GM18867 (cell line): ENCODE data around the gene ZNF839.
"Not testable (repeated sequence)": the region's sequence is repeated elsewhere in the genome, so short reads cannot be mapped to it uniquely, and the experiment has no call there.

Experiments used
- ATAC-seq: cut with Tn5 transposase; IDR thresholded peaks from one replicate; pipeline ENCODE4 v1.9.1; 2021; ENCODE audit warnings: mild to moderate bottlenecking, moderate library complexity; ENCODE audit not compliant: unreplicated experiment

ZNF839 gene

DNA sequence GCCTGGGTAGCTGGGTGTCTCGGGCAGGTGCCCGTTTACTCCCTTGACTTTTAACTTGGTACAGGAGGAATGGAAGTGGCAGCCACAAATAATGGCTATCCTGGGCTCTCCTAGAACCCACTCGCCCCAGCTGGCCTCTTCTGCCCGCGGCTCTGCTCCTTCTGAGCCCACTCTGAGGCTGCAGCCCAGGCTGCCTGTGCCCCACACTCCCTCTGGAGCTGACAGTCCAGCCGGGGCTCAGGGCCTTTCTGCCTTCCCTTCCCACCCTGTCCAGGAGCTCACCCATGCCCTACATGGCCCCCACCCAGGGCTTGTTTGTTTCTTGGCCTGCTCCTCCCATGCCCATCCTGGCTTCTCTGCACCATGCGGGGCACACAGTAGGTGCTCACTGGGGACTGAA, 15.6 kb downstream of the ZNF839 start:
- no peak for ATAC-seq

DNA sequence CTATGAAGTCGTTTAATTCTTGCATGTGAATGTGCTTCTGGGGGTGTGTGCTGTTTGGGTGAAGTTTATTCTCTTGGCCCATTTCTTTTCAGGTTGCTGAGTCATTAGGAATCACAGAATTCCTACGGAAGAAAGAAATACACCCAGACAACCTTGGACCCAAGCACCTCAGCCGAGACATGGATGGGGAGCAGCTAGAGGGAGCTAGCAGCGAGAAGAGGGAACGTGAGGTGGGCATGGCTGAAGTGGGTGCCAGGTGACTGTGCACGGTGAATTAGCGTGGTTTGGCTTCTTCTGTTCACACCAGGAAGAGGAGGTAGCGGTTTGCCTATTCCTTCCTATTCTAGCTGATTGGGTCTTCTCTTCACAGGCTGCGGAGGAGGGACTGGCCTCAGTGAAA, 19.2 kb downstream of the ZNF839 start:
- ATAC-seq, result no peak

DNA sequence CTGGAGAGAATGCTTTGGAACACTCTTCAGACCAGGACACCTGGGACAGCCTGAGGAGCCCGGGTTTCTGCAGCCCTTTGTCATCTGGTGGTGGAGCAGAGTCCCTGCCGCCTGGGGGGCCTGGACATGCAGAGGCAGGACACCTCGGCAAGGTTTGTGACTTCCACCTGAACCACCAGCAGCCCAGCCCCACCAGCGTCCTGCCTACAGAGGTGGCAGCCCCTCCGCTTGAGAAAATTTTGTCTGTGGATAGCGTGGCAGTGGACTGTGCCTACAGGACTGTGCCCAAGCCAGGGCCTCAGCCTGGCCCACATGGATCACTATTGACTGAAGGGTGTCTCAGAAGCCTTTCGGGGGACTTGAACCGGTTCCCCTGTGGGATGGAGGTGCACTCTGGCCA, 22.0 kb downstream of the ZNF839 start:
- no peak for ATAC-seq

DNA sequence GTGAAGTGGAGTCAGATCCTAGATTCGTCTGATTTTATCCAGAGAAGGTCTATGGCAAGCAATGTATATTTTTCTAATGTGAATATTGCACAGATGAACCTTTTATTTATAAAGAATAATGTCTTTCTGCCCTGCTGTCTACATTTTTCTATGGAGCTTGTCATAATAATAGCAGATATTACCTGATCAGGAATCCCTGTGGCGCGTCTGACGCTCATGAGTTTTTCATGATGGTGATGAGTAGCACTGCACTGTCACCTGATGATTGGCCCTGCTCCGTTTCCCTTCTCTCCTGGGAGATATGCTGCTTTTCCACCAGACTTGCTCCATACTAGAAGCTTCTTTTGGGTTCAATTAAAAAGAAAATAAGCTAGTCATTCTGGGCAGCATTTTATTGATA, 22.7 kb downstream of the ZNF839 start:
- no peak for ATAC-seq

DNA sequence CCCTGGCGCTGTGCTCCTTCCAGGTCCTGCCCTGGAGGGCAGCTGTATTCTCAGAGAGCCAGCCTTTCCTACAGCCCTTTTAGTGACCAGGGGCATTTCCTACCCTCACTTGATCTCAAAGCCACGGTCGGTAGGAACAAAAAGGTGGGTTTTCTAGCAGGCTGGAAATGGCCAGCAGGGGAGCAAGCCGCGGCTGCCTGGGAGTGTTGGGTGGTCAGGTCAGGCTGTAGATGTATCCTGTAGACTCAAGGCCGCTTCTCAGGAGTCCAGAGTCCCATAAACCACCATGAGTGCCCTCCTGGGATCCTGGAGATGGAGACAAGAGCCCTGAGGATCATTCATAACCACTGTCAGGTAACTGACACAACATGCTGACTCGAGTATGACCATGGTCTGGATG, 24.5 kb downstream of the ZNF839 start:
- ATAC-seq, result no peak

DNA sequence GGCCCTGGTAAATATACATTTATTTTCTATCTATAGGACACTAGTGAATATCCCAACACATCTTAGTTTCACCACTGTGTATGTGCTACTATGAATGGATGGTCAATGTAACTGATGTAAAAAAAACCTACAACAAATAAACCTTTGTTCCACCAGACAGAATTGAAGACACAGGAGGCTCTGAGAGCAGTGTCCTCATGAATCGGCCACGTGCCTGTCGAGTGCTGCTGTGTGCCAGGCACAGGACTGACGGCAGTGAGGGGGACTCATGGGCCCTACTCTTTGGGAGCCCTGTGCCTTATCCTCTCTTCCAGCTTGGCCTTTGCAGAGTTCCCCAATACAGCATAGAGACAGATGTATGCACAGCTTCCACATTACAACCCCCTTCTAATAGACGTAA, 24.9 kb downstream of the ZNF839 start:
- no peak for ATAC-seq

DNA sequence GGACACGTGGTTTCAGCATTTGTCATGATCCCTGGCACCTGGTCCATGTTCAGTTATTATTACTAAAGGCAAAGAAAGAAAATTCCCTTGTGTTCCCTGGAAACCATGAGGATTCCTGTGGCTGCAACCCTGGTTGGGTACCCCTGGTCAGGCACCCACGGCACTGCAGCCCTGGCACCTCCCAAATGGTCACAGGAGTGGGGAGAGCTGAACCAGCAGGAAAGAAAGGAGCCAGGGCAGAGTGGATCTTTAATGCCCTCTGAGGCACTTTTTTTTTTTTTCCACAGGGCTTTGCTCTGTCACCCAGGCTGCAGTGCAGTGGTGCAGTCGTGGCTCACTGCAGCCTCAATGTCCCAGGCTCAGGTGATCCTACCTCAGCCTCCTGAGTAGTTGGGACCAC, 25.7 kb downstream of the ZNF839 start:
- ATAC-seq, result no peak

DNA sequence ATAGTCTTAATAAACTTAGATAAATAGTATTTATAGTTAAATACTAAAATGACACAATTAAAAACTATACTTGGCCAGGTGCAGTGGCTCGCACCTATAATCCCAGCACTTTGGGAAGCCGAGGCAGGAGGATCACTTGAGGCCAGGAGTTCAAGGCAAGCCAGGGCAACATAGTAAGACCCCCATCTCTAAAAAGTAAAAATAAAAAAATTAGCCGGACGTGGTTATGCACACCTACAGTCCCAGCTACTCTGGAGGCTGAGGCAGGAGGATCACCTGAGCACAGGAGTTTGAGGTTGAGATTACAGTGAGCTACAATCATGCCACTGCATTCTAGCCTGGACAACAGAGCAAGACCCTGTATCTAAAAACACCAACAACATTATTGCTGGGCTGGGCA, 27.1 kb downstream of the ZNF839 start:
- ATAC-seq, result no peak

DNA sequence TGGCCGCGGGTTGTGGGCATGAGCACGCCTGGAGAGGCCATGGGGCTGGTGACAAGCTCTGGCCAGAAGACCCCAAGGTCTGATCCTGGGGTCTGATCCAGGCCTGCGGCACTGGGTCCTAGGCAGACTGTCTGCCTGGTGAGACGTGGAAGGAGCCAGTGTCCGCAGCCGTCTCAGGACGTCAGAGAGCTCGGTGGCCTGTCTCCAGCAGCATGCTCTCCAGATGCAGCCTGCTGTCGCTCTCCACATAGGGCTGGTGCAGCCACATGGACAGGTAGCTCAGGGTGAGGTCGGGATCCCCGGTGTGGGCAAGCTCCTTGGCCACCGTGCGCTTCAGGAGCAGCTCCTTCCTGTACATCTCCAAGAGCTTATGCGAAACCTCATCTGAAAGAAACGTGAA, 28.8 kb downstream of the ZNF839 start:
- ATAC-seq, result no peak

DNA sequence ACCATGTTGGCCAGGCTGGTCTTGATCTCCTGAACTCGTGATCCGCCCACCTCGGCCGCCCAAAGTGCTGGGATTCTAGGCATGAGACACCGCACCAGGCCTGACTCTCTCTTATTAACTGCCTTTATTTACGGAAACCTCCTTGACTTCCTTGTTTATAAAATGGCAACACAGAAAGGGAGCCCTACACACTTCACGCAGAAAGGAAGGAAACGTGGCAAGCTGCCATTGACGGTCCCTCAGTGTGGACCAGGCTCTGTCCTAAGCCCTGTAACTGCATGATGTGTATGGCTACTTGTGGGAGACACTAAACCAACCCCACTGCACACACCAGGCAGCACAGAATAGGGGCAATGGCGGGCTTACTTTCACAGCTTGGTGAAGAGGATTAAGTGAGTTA, 31.5 kb downstream of the ZNF839 start:
- ATAC-seq, result no peak

DNA sequence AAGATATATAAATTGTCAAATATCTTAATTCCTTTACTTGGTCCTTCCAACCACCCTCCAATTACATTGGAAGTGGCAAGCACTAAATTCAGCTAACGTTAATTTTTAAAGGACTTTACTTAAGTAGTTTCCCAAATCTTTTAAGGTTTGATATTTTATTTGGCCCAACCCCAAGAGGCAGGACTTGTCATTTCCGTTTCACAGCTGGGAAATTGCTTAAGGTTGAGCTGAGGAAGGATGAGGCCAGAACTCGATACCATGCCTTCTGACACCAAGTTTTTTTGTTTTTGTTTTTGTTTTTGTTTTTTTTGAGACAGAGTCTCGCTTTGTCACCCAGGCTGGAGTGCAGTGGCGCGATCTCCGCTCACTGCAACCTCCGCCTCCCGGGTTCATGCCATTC, 32.0 kb downstream of the ZNF839 start:
- ATAC-seq, result not testable (repeated sequence)

DNA sequence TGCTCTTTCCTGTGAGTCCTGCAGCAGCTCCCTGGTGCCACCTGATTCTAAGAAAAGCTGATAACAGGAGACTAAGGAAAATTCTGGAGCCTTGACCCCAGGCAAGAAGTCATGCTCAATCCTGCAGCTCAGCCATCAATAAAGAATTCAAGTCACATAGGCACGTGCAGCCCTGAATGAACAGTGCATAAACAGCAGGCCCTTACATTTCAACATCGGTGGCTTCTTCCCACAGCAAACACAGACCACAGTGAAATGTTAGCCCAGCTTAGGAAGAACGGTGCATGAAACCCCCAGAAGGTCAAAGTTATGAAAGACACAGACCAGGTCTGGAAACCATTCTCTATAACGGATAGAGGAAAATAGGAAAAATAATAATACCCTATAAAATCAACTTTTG, 32.7 kb downstream of the ZNF839 start:
- ATAC-seq, result no peak

DNA sequence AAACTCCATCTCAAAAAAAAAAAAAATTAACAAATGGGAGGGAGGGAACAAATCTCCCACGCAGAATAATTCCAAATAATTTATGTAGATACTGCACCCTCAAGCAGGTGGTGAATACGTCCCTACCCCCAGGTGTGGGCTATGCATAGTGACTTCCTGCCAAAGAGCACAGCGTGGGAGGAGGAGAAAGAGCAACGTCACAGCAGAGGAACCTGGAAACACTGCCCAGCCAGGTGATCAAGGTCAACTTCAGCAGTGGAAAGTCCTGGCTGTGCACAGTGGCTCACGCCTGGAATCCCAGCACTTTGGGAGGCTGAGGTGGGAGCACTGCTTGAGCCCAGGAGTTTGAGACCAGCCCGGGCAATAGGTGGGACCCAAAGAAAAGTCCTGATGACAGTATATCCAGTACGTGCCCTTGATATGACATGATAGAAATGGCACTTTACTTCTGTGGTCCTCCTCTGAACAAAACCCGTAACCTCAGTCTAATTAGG, 33.6 kb downstream of the ZNF839 start:
- no peak for ATAC-seq

DNA sequence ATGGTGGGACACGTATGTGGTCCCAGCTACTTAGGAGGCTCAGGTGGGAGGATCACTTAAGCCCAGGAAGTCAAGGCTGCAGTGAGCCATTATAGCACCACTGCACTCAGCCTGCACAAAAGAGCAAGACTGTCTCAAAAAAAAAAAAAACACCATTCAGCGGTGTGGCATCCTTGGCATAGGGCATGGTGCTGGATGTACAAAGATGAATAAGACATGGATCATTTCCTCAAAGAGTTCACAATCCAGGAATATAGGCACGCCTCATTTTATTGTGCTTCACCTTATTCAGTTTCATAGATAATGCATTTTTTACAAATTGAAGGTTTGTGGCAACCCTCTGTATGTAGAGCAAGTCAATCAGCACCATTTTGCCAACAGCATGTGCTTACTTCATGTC, 36.7 kb downstream of the ZNF839 start:
- no peak for ATAC-seq

DNA sequence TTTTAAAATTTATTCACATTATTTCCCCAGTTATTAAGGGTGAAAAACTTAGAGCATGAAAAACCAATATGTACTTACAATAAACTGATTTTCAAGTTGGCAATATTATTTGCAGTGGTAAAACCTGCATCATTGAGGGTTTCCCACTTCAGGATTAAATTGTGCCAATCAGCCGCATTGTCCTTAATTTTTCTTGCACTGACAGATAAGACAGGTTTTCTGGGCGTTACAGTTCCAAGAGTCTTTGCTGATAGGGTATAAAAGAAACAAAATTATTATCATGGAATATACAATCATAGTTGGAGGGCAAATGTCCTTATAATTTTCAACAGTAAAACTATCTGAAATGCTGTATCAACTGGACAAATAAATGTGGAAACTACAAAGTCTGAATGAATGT, 39.8 kb downstream of the ZNF839 start:
- no peak for ATAC-seq

DNA sequence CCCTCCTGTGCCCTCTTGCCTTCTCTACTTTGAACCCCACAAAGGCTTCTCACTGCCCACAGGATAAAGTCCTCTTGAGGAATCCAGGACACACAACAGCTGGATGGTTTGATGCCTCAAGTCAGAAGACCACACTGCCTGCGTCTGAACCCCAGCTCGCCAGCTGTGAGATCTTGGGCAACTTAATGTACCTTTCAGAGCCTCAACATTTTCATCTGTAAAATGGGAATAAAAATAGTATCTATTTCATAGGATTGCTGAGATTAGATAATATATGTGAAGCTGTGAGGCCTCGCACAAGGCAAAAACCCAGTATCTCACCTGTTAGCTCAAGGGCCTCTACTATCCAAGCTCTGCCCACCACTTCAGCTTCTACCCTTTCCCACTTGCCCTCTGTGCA, 40.8 kb downstream of the ZNF839 start:
- no peak for ATAC-seq

DNA sequence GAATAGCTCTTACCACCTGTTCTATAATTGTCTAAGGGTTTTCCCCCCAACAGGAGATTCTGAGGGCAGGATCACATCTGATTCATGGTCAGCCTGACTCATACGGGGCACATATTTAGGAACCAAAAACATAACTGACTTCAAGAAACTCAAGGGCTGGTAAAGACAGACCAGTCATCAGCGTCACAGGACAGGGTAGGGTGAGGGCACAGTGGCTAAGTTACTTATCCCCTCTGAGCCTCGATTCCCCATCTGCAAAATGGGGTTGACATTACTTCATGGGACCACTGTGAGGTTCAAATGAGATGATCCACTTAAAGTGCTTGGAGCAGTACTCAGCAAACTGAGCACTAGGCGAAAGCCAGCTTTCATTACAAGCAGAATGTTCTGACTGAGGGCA, 42.5 kb downstream of the ZNF839 start:
- ATAC-seq, result no peak

DNA sequence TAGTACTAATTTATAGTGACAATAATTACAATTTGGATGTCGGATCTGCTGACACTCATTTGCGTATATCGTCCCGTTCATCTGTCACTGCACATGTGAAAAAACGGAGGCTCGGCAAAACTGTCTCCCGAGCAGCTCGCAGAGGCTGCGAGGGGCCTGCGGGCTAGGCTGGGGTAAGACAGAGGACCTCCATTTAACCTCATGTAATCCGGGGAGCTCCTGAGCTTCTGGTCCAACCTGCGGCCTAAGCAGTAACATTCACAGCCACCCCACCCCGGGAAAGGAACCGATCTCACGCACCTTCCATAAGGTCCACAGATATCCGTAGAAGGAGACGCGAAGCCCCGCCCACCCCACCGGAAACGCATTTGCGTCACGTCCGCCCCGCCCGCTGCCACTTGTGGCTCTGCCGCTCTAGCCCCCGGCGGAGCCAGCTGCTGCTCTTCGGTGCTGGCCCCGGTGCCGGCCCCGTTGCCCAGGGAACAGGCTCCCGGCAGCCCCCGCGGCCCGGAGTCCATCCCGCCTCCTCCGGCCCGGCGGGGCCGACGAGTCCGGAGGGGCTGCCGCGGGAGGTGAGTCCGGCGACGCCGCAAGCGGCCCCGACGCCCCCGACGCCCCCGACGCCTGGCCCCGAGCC, 43.1 kb downstream of the ZNF839 start, which contains the start of the genes CINP and TECPR2:
Gene CINP, minus strand, starts transcription at position 346 of the 637 bp plus-strand sequence. Its CDS starts 39 bp downstream, at position 307.
Gene TECPR2, plus strand, starts transcription at position 397 of the 637 bp plus-strand sequence. CDS start 13,781 bp downstream, outside the sequence.
- peak; percentile 86 for ATAC-seq

DNA sequence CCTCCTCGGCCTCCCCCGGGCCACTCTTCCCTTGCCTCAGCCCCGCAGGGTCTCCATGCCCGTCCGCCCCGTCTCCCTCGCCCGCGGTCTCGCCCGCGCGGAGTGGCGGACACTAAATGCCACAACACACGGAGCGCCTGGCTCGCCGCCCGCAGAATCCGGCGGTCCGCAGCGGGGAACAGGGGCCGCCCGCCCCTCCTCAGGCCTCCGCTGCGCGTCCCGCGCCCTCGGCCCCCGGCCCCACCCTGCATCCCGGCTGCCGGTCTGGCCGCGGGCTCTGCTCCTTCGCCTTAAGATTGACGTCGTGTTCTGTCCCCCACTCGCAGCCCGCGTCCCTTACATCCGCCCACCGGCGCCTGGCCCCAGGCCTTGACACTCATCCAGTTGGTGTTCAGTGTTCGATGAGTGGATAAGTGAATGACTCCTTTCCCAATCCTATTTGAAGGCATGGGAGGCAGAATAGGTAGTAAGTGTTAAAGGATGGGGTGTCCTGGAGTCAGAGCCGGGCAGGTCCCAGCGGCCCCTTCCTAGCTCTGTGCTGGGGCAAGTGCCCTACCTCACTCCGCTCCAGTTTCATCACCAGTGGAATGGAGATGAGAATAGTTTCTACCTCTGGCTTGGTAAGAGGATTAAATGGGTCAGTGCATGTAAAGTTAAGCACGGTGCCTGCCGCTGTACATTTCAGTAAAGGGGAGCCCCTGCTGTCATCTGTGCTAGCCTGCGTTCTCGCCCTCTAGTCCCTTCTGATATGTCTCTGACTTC, 43.8 kb downstream of the ZNF839 start:
- ATAC-seq, result peak; percentile 16

DNA sequence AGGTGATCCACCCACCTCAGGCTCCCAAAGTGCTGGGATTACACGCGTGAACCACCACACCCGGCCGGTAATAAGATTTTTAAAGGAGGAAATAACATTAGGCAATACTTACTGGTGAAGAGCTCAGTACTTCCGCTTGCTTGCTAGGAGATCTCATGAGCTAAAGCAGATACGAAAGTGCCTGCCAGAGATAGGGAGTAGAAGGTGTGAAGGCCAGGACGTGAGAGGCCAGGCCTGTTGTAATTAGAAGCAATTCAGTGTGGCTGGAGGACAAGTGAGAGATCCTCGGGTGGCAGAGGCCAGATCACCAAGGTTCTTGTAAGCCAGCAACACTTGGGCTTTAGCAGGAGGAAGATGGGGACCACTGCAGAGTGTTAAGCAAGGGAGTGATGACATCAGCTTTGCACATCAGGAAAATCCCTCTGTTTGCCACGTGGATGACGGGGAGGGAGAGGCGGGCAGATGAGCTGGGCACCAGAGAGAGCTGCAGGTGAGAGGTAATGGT, 50.8 kb downstream of the ZNF839 start:
- peak; percentile 38 for ATAC-seq

DNA sequence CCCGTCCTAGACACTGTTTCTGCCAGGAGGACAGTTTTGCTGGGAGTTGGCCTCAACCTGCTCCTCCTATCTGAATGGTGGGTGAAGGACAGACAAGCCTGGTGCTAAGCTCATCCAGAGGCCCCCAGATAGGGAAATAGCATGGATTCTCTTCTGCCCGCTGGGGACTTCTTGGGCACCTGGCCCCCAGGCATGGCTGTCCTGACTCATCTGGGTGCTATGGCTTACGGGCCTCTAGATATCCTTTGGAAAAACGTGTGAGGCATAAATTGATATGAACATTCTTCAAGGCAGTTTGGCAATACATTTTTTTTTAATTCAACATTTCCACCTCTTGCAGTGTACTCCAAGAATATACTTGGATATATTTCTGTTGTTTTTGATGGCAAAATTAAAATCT, 51.8 kb downstream of the ZNF839 start:
- no peak for ATAC-seq

DNA sequence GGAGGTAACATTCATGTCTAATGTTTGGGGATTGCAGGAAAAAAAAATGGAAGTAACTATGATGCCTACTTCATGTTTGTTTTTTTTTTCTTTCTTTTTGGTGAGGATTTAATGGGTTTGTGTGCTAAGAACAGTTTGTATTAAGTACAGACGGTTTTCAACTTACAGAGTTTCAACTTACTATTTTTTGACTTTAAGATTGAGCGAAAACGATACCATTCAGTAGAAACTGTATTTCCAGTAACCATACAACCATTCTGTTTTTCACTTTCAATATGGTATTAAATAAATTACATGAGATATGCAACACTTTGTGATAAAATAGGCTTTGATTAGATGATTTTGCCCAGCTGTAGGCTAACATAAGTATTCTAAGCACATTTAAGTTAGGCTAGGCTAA, 53.6 kb downstream of the ZNF839 start:
- ATAC-seq, result no peak
